ENCODE results near the gene PIK3C3. TPM values are rescaled to one million over a fixed set of nuclear protein-coding genes. Genes with fewer than 3 reads are reported as not detected.
A peak's percentile ranks its signal among the peaks of the same experiment; 100 is the strongest.

PIK3C3 gene
- total RNA-seq (10 to 100 TPM; 67.9 to 73.0 TPM), polyA plus RNA-seq (10 to 100 TPM; 25.1 to 38.8 (median 35.0) TPM), total RNA-seq (65.4 to 109 (median 74.9) reads per million in 6 experiments)

DNA sequence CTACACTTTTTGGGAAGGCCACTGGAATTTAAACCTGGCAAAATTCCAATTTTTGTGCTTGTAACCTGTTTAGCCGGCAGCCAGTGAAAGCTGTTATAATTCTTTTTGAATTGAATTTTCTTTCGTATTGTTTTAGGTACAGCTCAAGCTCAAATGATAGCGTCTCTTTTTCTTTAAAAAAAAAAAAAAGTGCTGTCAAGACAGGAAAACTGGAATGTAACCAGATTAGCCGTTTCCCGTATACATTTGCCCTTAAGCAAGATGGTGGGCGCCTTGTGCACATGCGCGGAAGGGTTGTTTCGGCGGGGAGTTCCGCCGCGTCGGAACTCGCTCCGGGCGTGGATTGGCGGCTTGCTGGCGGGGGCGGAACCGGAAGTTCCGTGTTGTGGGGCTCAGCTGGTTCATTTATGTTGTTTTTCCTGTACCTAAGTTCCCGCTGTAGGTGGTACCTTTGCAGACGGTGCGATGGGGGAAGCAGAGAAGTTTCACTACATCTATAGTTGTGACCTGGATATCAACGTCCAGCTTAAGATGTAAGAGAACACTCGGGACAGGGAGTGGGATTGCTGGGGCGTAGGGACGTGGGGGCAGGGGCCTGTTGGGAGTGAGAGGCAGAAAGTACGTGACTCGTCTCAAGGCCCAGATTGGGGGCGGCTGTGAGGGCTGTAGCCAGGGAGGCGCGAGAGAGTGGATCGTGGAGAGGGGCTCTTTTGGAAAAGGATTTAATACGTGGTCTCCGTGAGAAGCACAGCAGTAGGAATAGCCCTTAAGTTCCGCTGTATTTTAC is at the start of gene PIK3C3:
Gene PIK3C3 (plus strand): TSS at position 408 of the 787 bp plus-strand sequence. CDS start 58 bp downstream, at position 466.
- Mint-ChIP-seq H3K27me3 (peaks cover 0 to 6% (median 2%) of the 10 kb centered on the region in 5 donors), H3K27ac (peak within 1 kb of the TSS; percentile 95 to 100 (median 99)), H3K36me3 (peaks cover 4 to 24% (median 21%) of the 10 kb centered on the region in 3 donors), H3K9me3 (no peaks in the 10 kb centered on the region), H3K4me3 (peak within 1 kb of the TSS; percentile 99 to 100 (median 100)), H3K4me1 (peaks cover 22 to 43% (median 42%) of the 10 kb centered on the region in 4 donors)
- POLR2A ChIA-PET, result no interaction called here
- ATAC-seq (peak; percentile 93 to 96), DNase-seq (peak; percentile 90 to 99 (median 96))

DNA sequence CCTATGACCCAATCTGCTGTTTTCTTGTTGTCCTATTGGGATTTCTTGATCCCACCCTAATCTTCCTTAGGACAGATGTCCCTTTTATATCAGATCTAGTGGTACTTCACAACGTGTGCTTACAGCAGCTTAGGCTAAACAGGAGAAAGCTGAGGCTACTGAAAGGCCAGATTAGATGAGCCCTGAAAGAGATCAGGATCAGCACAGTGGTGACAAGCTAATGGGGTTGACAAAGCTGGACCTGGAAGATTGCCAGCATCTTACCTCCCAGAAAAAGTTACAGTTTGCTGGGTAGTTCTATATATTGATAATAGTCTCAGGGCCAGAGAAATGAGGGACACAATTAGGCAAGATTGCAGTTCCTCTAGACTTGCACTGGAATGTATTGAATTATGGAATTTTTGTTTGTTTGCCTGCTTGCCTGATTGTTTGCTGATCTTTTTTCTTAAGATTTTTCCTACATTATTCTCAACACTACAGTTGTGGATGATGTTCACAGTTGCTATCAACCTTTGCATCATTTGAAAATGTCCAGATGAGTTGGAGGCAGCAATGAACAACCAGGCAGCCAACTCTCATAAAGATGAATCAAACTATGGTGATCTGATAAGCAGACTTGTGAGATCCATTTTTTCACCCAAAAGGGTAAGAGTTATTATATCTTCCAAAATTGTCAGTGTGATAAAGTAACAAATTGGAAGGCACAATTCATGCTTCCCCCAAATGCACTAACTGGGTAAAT is 49.1 kb upstream of the PIK3C3 start:
- Mint-ChIP-seq H3K27ac (peak overlapping the region in 1 of 10 donors; percentile 35), H3K4me3 (peak overlapping the region in 5 of 10 donors; percentile 23 to 74 (median 52)), H3K9me3 (no peaks in the 10 kb centered on the region), H3K36me3 (no peaks in the 10 kb centered on the region), H3K27me3 (peaks cover 0 to 2% (median under 1%) of the 10 kb centered on the region in 5 donors), H3K4me1 (peaks cover 6 to 13% (median 12%) of the 10 kb centered on the region in 4 donors)
- ATAC-seq (no peak), DNase-seq (no peak)
- POLR2A ChIA-PET, result no interaction called here

GRCh38 chr18:41906528-41907146 is 48.4 kb upstream of the PIK3C3 start:
- no peaks in the 10 kb centered on the region for H3K36me3 Mint-ChIP-seq
- no peaks in the 10 kb centered on the region for H3K9me3 Mint-ChIP-seq
- H3K27me3 Mint-ChIP-seq, result peaks cover 0 to 2% (median 0%) of the 10 kb centered on the region in 5 donors
- ATAC-seq (peak; percentile 96 to 98), DNase-seq (peak in 8 of 10 donors; percentile 11 to 80 (median 59))
- H3K27ac Mint-ChIP-seq, result peak overlapping the region in 4 of 10 donors; percentile 12 to 73 (median 46)
- POLR2A ChIA-PET, result no interaction called here
- H3K4me1 Mint-ChIP-seq, result peaks cover 6 to 13% (median 12%) of the 10 kb centered on the region in 4 donors
- H3K4me3 Mint-ChIP-seq, result peak overlapping the region in 9 of 10 donors; percentile 16 to 74 (median 52)

GRCh38 chr18:41917181-41917580 is 37.9 kb upstream of the PIK3C3 start:
- Mint-ChIP-seq H3K4me3 (no peak overlapping the region), H3K27me3 (peaks cover 4 to 22% (median 12%) of the 10 kb centered on the region in 5 donors), H3K9me3 (no peaks in the 10 kb centered on the region), H3K36me3 (no peaks in the 10 kb centered on the region), H3K4me1 (no peaks in the 10 kb centered on the region), H3K27ac (no peak overlapping the region)
- ATAC-seq (no peak), DNase-seq (no peak)
- POLR2A ChIA-PET, result no interaction called here

DNA sequence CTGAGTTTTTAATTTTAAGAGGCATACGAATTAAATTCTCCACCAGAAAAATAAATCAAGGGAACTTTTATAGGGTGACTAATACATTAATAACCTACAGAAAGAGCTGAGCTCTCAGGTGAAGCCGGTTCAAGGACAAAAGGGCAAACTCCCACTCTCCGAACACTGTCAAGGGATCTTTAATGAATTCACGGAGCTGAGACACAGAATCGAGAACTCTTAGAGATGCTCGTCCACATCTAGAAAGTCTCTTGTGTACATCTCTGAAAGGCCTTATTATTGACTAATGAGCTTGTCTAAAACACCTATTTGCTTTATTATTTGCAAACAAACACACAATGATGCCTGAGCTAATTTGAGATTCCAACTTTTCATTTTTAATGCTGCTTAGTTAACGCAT is 33.3 kb upstream of the PIK3C3 start:
- POLR2A ChIA-PET, result no interaction called here
- H3K27ac Mint-ChIP-seq, result no peak overlapping the region

DNA sequence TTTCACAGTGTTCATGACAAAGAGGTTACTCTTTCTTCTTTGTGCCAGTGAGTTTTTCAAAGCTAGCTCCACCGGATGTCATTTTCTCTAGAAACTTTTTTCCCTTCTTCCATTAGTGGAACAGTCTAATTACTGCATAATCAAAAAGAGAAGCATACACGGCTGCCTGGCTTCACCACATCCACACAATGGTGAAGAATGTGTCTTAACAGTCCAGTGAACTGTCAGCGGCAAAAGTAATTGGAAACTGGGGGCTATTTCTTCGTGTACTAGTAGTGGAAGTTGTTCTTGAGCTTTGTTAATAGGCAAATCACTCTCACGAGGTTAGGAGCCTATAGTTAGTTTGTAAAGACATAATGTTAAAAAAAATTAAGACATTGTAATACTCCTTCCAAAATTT is 32.9 kb upstream of the PIK3C3 start:
- no peaks in the 10 kb centered on the region for H3K36me3 Mint-ChIP-seq
- H3K27ac Mint-ChIP-seq, result no peak overlapping the region
- no peak overlapping the region for H3K4me3 Mint-ChIP-seq
- peaks cover 4 to 12% (median 8%) of the 10 kb centered on the region in 5 donors for H3K27me3 Mint-ChIP-seq
- DNase-seq, result no peak
- H3K4me1 Mint-ChIP-seq, result no peaks in the 10 kb centered on the region
- ATAC-seq, result no peak
- POLR2A ChIA-PET, result no interaction called here
- H3K9me3 Mint-ChIP-seq, result no peaks in the 10 kb centered on the region

More for the DNA sequence above, 33.3 kb upstream of the PIK3C3 start:
- no peak overlapping the region for H3K4me3 Mint-ChIP-seq
- H3K4me1 Mint-ChIP-seq, result no peaks in the 10 kb centered on the region
- H3K36me3 Mint-ChIP-seq, result no peaks in the 10 kb centered on the region
- DNase-seq (no peak), ATAC-seq (no peak)
- H3K27me3 Mint-ChIP-seq, result peaks cover 4 to 12% (median 11%) of the 10 kb centered on the region in 5 donors
- H3K9me3 Mint-ChIP-seq, result no peaks in the 10 kb centered on the region

DNA sequence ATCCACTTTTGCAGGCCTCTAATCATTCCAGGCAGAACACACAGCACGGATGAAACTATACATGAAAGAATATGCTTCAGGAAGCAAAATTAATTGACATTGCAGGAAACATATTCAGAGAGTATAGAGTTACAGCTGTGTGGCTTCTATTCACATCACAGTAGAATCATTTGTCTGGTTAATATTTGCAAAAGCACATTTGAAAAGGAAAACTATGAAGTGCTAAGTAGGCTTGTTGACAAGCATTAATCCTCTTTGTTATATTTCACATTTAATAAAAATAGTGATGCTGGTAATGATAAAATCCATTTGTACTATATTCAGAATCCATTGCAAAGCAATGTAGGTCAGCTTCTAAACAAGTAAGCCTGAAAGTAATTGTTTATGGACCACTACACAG is 32.2 kb upstream of the PIK3C3 start:
- no peak for ATAC-seq
- Mint-ChIP-seq H3K4me1 (no peaks in the 10 kb centered on the region), H3K27ac (no peak overlapping the region), H3K36me3 (no peaks in the 10 kb centered on the region), H3K4me3 (no peak overlapping the region), H3K27me3 (peaks cover 4 to 12% (median 5%) of the 10 kb centered on the region in 5 donors), H3K9me3 (no peaks in the 10 kb centered on the region)
- POLR2A ChIA-PET, result interaction anchor here (0.7 kb wide), 1 partner anchor 13 kb away, joined by 4 read pairs; no protein-coding TSS in a partner anchor
- DNase-seq, result no peak

DNA sequence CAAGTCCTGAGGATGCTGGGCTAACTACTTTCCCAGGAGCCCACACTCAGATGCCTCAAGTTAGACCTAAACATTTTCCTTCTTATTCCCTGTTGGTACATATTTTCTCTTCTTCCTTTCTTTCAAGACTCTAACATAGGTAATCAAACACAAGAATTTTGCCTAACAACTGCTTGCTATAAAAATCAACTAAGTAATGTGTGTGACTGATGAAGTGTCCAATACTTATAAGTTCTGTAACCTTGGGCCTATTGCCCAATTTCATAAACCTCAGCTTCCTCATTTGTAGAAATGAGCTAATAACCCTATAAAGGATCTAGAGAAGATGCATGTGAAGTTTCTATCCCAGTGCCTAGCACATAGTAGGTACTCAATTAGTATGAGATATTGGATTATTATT is 31.6 kb upstream of the PIK3C3 start:
- Mint-ChIP-seq H3K27ac (no peak overlapping the region), H3K27me3 (peaks cover 2 to 12% (median 5%) of the 10 kb centered on the region in 5 donors), H3K36me3 (no peaks in the 10 kb centered on the region), H3K4me3 (no peak overlapping the region), H3K4me1 (no peaks in the 10 kb centered on the region), H3K9me3 (no peaks in the 10 kb centered on the region)
- ATAC-seq, result no peak
- POLR2A ChIA-PET, result no interaction called here
- no peak for DNase-seq

- POLR2A ChIA-PET, result no interaction called here
- Mint-ChIP-seq H3K9me3 (peaks cover 0 to 15% (median 0%) of the 10 kb centered on the region in 9 donors), H3K27me3 (peaks cover 0 to 12% (median 4%) of the 10 kb centered on the region in 5 donors), H3K36me3 (peaks cover 0 to 9% (median 2%) of the 10 kb centered on the region in 3 donors), H3K4me3 (no peak overlapping the region), H3K27ac (no peak overlapping the region), H3K4me1 (no peaks in the 10 kb centered on the region)
- ATAC-seq (no peak), DNase-seq (no peak)
Measured at GRCh38 chr18:41928581-41928980, 26.5 kb upstream of the PIK3C3 start.

GRCh38 chr18:41932899-41933298 is 22.1 kb upstream of the PIK3C3 start:
- Mint-ChIP-seq H3K36me3 (peaks cover 0 to 9% (median 2%) of the 10 kb centered on the region in 3 donors), H3K9me3 (peaks cover 0 to 18% (median 0%) of the 10 kb centered on the region in 9 donors)

GRCh38 chr18:41933778-41934177 is 21.3 kb upstream of the PIK3C3 start:
- Mint-ChIP-seq H3K36me3 (peaks cover 0 to 9% (median 2%) of the 10 kb centered on the region in 3 donors), H3K27me3 (peaks cover 0 to 24% (median 8%) of the 10 kb centered on the region in 5 donors), H3K9me3 (peaks cover 0 to 18% (median 0%) of the 10 kb centered on the region in 9 donors), H3K27ac (no peak overlapping the region), H3K4me3 (no peak overlapping the region), H3K4me1 (peaks cover 2 to 6% (median 5%) of the 10 kb centered on the region in 4 donors)
- DNase-seq (no peak), ATAC-seq (no peak)
- POLR2A ChIA-PET, result no interaction called here

More at GRCh38 chr18:41932899-41933298, 22.1 kb upstream of the PIK3C3 start:
- peaks cover 2 to 6% (median 5%) of the 10 kb centered on the region in 4 donors for H3K4me1 Mint-ChIP-seq
- ATAC-seq, result no peak
- no peak overlapping the region for H3K4me3 Mint-ChIP-seq
- H3K27ac Mint-ChIP-seq, result no peak overlapping the region
- POLR2A ChIA-PET, result no interaction called here
- peaks cover 0 to 24% (median 8%) of the 10 kb centered on the region in 5 donors for H3K27me3 Mint-ChIP-seq
- DNase-seq, result no peak

DNA sequence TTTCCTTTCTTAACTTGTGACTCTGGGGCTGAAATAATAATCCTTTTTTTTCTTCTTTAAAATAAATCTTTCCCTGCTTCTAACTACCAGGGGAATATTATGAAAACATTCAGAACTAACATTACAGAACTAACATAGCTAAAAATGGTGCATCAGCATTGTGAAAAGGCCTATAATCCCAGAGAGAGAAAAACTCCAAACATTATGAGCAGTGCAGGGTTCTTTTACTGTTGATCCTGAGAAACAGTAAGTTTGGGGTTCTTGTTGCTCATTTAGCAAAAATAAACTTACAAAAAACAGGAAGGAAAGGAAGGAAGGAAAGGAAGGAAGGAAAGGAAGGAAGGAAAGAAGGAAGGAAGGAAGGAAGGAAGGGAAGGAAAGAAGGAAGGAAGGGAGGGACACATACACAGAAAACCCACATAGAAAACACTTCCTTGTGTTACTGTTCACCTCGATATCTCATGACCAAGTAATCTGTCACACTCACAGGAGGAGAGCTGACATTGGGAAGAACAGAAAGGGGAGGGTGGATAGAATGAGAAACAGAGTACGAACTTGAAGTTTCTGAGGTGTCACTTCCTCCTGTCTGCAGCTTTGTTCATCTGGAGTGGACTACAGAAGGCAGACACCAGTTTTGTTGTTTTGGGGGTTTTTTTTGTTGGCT is 18.4 kb upstream of the PIK3C3 start:
- Mint-ChIP-seq H3K4me1 (peaks cover 2 to 6% (median 5%) of the 10 kb centered on the region in 4 donors), H3K4me3 (no peak overlapping the region), H3K27ac (peak overlapping the region in 3 of 10 donors; percentile 12 to 42 (median 30)), H3K9me3 (peaks cover 0 to 18% (median 0%) of the 10 kb centered on the region in 9 donors), H3K27me3 (peaks cover 5 to 42% (median 8%) of the 10 kb centered on the region in 5 donors), H3K36me3 (peaks cover 0 to 9% (median 0%) of the 10 kb centered on the region in 3 donors)
- POLR2A ChIA-PET, result no interaction called here
- ATAC-seq (peak in 1 of 2 donors; percentile 39), DNase-seq (no peak)

Data from naive thymus-derived CD8-positive, alpha-beta T cell (primary cell).